Measurements from ENCODE around the gene TOP2A.

The TOP2A gene

GRCh38 chr17:40366076-40366860 is 51.4 kb downstream of the TOP2A start:
- Histone ChIP-seq H3K27ac (ENCODE audit: low read depth, low read length, severe bottlenecking) (no peak overlapping the region), H3K4me3 (ENCODE audit: extremely low read depth, insufficient read depth, low read length, poor library complexity, severe bottlenecking) (no peak overlapping the region), H3K4me1 (ENCODE audit: control insufficient read depth, insufficient read depth, low read length, poor library complexity, severe bottlenecking) (no peaks in the 10 kb centered on the region), H3K36me3 (ENCODE audit: control insufficient read depth, insufficient read depth, low read length) (no peaks in the 10 kb centered on the region), H3K9me3 (ENCODE audit: control insufficient read depth, low read length) (no peaks in the 10 kb centered on the region)
- WGBS, 2 experiments (ENCODE audit: insufficient coverage in 2 of 2), result 93 to 96% methylated on average over 13 to 14 of the region's 18 CpGs

GRCh38 chr17:40364906-40365305 is 52.8 kb downstream of the TOP2A start:
- Histone ChIP-seq H3K36me3 (ENCODE audit: control insufficient read depth, insufficient read depth, low read length) (no peaks in the 10 kb centered on the region), H3K4me3 (ENCODE audit: extremely low read depth, insufficient read depth, low read length, poor library complexity, severe bottlenecking) (peak overlapping the region; percentile 51), H3K4me1 (ENCODE audit: control insufficient read depth, insufficient read depth, low read length, poor library complexity, severe bottlenecking) (no peaks in the 10 kb centered on the region), H3K9me3 (ENCODE audit: control insufficient read depth, low read length) (no peaks in the 10 kb centered on the region), H3K27ac (ENCODE audit: low read depth, low read length, severe bottlenecking) (no peak overlapping the region)
- WGBS, 2 experiments (ENCODE audit: insufficient coverage in 2 of 2), result 83 to 87% methylated on average over 6 to 9 of the region's 9 CpGs

- H3K9me3 ChIP-seq (ENCODE audit: control insufficient read depth, low read length), result no peaks in the 10 kb centered on the region
- H3K4me3 ChIP-seq (ENCODE audit: extremely low read depth, insufficient read depth, low read length, poor library complexity, severe bottlenecking), result peak within 1 kb of the TSS; percentile 51
- no peak within 1 kb of the TSS for H3K27ac ChIP-seq (ENCODE audit: low read depth, low read length, severe bottlenecking)
- WGBS, 2 experiments (ENCODE audit: insufficient coverage in 2 of 2), result 55 to 65% methylated on average over 7 to 19 of the region's 22 CpGs
- H3K36me3 ChIP-seq (ENCODE audit: control insufficient read depth, insufficient read depth, low read length), result no peaks in the 10 kb centered on the region
- H3K4me1 ChIP-seq (ENCODE audit: control insufficient read depth, insufficient read depth, low read length, poor library complexity, severe bottlenecking), result no peaks in the 10 kb centered on the region
These were observed 53.4 kb downstream of the TOP2A start, which contains the start of gene GJD3 for GRCh38 chr17:40364121-40364861. Gene GJD3, minus strand, starts transcription at chr17:40364737. Its CDS starts 922 bp downstream, at chr17:40363815.

GRCh38 chr17:40363111-40363827 is 54.4 kb downstream of the TOP2A start:
- Histone ChIP-seq H3K4me1 (ENCODE audit: control insufficient read depth, insufficient read depth, low read length, poor library complexity, severe bottlenecking) (no peaks in the 10 kb centered on the region), H3K9me3 (ENCODE audit: control insufficient read depth, low read length) (no peaks in the 10 kb centered on the region), H3K4me3 (ENCODE audit: extremely low read depth, insufficient read depth, low read length, poor library complexity, severe bottlenecking) (peak overlapping the region; percentile 51), H3K36me3 (ENCODE audit: control insufficient read depth, insufficient read depth, low read length) (no peaks in the 10 kb centered on the region), H3K27ac (ENCODE audit: low read depth, low read length, severe bottlenecking) (no peak overlapping the region)
- 1 to 2% methylated on average over 73 to 90 of the region's 91 CpGs for WGBS, 2 experiments (ENCODE audit: insufficient coverage in 2 of 2)

- Histone ChIP-seq H3K9me3 (ENCODE audit: control insufficient read depth, low read length) (no peaks in the 10 kb centered on the region), H3K4me3 (ENCODE audit: extremely low read depth, insufficient read depth, low read length, poor library complexity, severe bottlenecking) (peak overlapping the region; percentile 51), H3K36me3 (ENCODE audit: control insufficient read depth, insufficient read depth, low read length) (no peaks in the 10 kb centered on the region), H3K27ac (ENCODE audit: low read depth, low read length, severe bottlenecking) (no peak overlapping the region), H3K4me1 (ENCODE audit: control insufficient read depth, insufficient read depth, low read length, poor library complexity, severe bottlenecking) (no peaks in the 10 kb centered on the region)
- 0 to 2% methylated on average over 35 to 55 of the region's 58 CpGs for WGBS, 2 experiments (ENCODE audit: insufficient coverage in 2 of 2)
These were observed 55.0 kb downstream of the TOP2A start for GRCh38 chr17:40362696-40363110.

- Histone ChIP-seq H3K27ac (ENCODE audit: low read depth, low read length, severe bottlenecking) (no peak overlapping the region), H3K4me3 (ENCODE audit: extremely low read depth, insufficient read depth, low read length, poor library complexity, severe bottlenecking) (peak overlapping the region; percentile 51), H3K36me3 (ENCODE audit: control insufficient read depth, insufficient read depth, low read length) (no peaks in the 10 kb centered on the region), H3K4me1 (ENCODE audit: control insufficient read depth, insufficient read depth, low read length, poor library complexity, severe bottlenecking) (no peaks in the 10 kb centered on the region), H3K9me3 (ENCODE audit: control insufficient read depth, low read length) (no peaks in the 10 kb centered on the region)
- 81 to 83% methylated on average over 21 of the region's 24 CpGs for WGBS, 2 experiments (ENCODE audit: insufficient coverage in 2 of 2)
These were observed 55.6 kb downstream of the TOP2A start for GRCh38 chr17:40361925-40362695.

- H3K27ac ChIP-seq (ENCODE audit: low read depth, low read length, severe bottlenecking), result no peak overlapping the region
- H3K9me3 ChIP-seq (ENCODE audit: control insufficient read depth, low read length), result no peaks in the 10 kb centered on the region
- no peaks in the 10 kb centered on the region for H3K4me1 ChIP-seq (ENCODE audit: control insufficient read depth, insufficient read depth, low read length, poor library complexity, severe bottlenecking)
- no peak overlapping the region for H3K4me3 ChIP-seq (ENCODE audit: extremely low read depth, insufficient read depth, low read length, poor library complexity, severe bottlenecking)
- 64 to 66% methylated on average over 19 to 24 of the region's 32 CpGs for WGBS, 2 experiments (ENCODE audit: insufficient coverage in 2 of 2)
- peaks cover 2% of the 10 kb centered on the region for H3K36me3 ChIP-seq (ENCODE audit: control insufficient read depth, insufficient read depth, low read length)
These were observed 56.4 kb downstream of the TOP2A start for GRCh38 chr17:40361063-40361924.

- 77 to 84% methylated on average over 5 of the region's 8 CpGs for WGBS, 2 experiments (ENCODE audit: insufficient coverage in 2 of 2)
- no peaks in the 10 kb centered on the region for H3K9me3 ChIP-seq (ENCODE audit: control insufficient read depth, low read length)
- H3K36me3 ChIP-seq (ENCODE audit: control insufficient read depth, insufficient read depth, low read length), result peaks cover 13% of the 10 kb centered on the region
- no peak overlapping the region for H3K27ac ChIP-seq (ENCODE audit: low read depth, low read length, severe bottlenecking)
- H3K4me3 ChIP-seq (ENCODE audit: extremely low read depth, insufficient read depth, low read length, poor library complexity, severe bottlenecking), result no peak overlapping the region
- H3K4me1 ChIP-seq (ENCODE audit: control insufficient read depth, insufficient read depth, low read length, poor library complexity, severe bottlenecking), result no peaks in the 10 kb centered on the region
These were observed 57.6 kb downstream of the TOP2A start for GRCh38 chr17:40360091-40360490.

GRCh38 chr17:40358323-40359038 is 59.2 kb downstream of the TOP2A start:
- Histone ChIP-seq H3K27ac (ENCODE audit: low read depth, low read length, severe bottlenecking) (no peak overlapping the region), H3K36me3 (ENCODE audit: control insufficient read depth, insufficient read depth, low read length) (peaks cover 27% of the 10 kb centered on the region), H3K4me3 (ENCODE audit: extremely low read depth, insufficient read depth, low read length, poor library complexity, severe bottlenecking) (no peak overlapping the region), H3K4me1 (ENCODE audit: control insufficient read depth, insufficient read depth, low read length, poor library complexity, severe bottlenecking) (no peaks in the 10 kb centered on the region), H3K9me3 (ENCODE audit: control insufficient read depth, low read length) (no peaks in the 10 kb centered on the region)
- WGBS, 2 experiments (ENCODE audit: insufficient coverage in 2 of 2), result 37 to 51% methylated on average over 6 to 8 of the region's 17 CpGs

Measured in mesodermal cell (in vitro differentiated cells).